Osteoblast (primary cell): ENCODE measurements around the gene SSR2. TPM values are rescaled to one million over a fixed set of nuclear protein-coding genes. Genes with fewer than 3 reads are reported as not detected.

ENCODE experiments used
- DNase-seq: peaks from one replicate; pipeline ENCODE4 v3.0.0; 2011; ENCODE audit warnings: low spot score, mixed read lengths; ENCODE audit not compliant: insufficient read length; ENCODE audit errors: missing footprints
- H2AFZ ChIP-seq: 2 replicates; pipeline ENCODE4 v1.6.0; 2011; ENCODE audit warnings: mild to moderate bottlenecking, low read length
- H3K27ac ChIP-seq: 2 replicates; pipeline ENCODE4 v1.5.1; 2011; ENCODE audit warnings: mild to moderate bottlenecking, low read depth, low read length, moderate library complexity
- H3K27me3 ChIP-seq: 2 replicates; pipeline ENCODE4 v1.6.0; 2012; ENCODE audit warnings: mild to moderate bottlenecking, control low read depth, inconsistent platforms, low read length, moderate library complexity; ENCODE audit not compliant: insufficient read depth
- H3K36me3 ChIP-seq: 2 replicates; pipeline ENCODE4 v1.5.1; 2011; ENCODE audit warnings: mild to moderate bottlenecking, low read length, control low read depth, moderate library complexity; ENCODE audit not compliant: insufficient read depth
- H3K4me1 ChIP-seq: 2 replicates; pipeline ENCODE4 v1.5.1; 2011; ENCODE audit warnings: mild to moderate bottlenecking, low read length, control low read depth, moderate library complexity; ENCODE audit not compliant: insufficient read depth
- H3K4me2 ChIP-seq: 2 replicates; pipeline ENCODE4 v1.6.0; 2011; ENCODE audit warnings: mild to moderate bottlenecking, low read length; ENCODE audit not compliant: insufficient read depth
- H3K4me3 ChIP-seq: fragments of 200-600 bp; sonication (generic); 3 replicates; pipeline ENCODE4 v1.5.1; 2012; ENCODE audit warnings: mild to moderate bottlenecking, low read length, inconsistent platforms; ENCODE audit not compliant: insufficient read depth
- H3K79me2 ChIP-seq: 2 replicates; pipeline ENCODE4 v1.6.0; 2012; ENCODE audit warnings: mild to moderate bottlenecking, low read length, control low read depth, inconsistent platforms; ENCODE audit not compliant: insufficient read depth
- H3K9me3 ChIP-seq: 2 replicates; pipeline ENCODE4 v1.5.1; 2011; ENCODE audit warnings: low read depth, low read length, control low read depth
- H4K20me1 ChIP-seq: 2 replicates; pipeline ENCODE4 v1.6.0; 2012; ENCODE audit warnings: mild to moderate bottlenecking, low read length, control low read depth; ENCODE audit not compliant: insufficient read depth
- total RNA-seq: library from RNA; depleted of rRNA; stranded (reverse); fragments of >200 nt; gene quantifications from 2 replicates; pipeline ENCODE4 v1.2.3, GENCODE V29; 2012
- TF ChIP-seq, protein P1 (sequence below): IDR thresholded peaks from 2 replicates; pipeline ENCODE4 v1.5.1; 2011; ENCODE audit warnings: mild to moderate bottlenecking, low read depth, low read length, moderate library complexity; ENCODE audit errors: extremely low read depth

SSR2 gene
- total RNA-seq, 1 donor, result 415 TPM

DNA sequence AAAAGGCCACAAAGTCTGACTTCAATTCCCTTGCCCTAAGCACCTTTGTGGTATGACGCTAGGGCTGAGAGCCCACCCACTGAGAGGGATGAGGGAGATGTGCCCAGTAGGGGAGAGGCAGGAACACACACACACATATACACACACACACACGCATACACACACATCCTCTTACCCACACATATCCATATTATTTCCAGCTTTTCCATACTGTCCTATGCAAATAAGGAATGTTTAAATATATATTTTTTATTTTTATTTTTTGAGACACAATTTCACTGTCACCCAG is 43.2 kb upstream of the SSR2 start:
- Histone ChIP-seq H3K4me1 (no peaks in the 10 kb centered on the region), H4K20me1 (no peaks in the 10 kb centered on the region), H3K27ac (no peak overlapping the region), H3K9me3 (no peaks in the 10 kb centered on the region), H2AFZ (no peak overlapping the region), H3K36me3 (no peaks in the 10 kb centered on the region), H3K4me2 (no peak overlapping the region), H3K79me2 (no peaks in the 10 kb centered on the region), H3K27me3 (no peaks in the 10 kb centered on the region), H3K4me3 (no peak overlapping the region)
- peak; percentile 34 for DNase-seq
- TF ChIP-seq, protein P1, sequence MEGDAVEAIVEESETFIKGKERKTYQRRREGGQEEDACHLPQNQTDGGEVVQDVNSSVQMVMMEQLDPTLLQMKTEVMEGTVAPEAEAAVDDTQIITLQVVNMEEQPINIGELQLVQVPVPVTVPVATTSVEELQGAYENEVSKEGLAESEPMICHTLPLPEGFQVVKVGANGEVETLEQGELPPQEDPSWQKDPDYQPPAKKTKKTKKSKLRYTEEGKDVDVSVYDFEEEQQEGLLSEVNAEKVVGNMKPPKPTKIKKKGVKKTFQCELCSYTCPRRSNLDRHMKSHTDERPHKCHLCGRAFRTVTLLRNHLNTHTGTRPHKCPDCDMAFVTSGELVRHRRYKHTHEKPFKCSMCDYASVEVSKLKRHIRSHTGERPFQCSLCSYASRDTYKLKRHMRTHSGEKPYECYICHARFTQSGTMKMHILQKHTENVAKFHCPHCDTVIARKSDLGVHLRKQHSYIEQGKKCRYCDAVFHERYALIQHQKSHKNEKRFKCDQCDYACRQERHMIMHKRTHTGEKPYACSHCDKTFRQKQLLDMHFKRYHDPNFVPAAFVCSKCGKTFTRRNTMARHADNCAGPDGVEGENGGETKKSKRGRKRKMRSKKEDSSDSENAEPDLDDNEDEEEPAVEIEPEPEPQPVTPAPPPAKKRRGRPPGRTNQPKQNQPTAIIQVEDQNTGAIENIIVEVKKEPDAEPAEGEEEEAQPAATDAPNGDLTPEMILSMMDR, result no peak

DNA sequence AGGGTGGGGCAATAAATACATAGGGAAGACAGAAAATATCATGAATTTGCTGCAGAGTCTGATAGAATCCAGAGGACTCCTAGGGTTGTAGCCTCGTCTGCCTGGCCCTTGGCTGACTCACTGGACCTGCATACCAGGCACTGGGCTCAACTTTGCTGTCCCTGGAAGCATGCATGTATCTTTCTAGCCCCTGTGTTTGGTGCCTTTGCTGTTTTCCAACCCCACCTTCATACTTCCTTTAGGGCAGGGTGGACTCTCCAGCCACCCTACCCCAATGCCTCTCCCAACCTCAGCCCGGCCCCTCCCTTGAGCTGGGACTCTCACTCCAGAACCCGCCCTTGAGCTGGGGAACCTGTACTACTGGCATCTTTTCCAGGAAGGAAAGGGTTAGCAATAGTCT is 41.4 kb upstream of the SSR2 start:
- TF ChIP-seq, protein P1, result no peak
- DNase-seq, result peak; percentile 87
- Histone ChIP-seq H3K4me3 (no peak overlapping the region), H3K9me3 (no peaks in the 10 kb centered on the region), H3K36me3 (peaks cover 9% of the 10 kb centered on the region), H3K4me1 (no peaks in the 10 kb centered on the region), H4K20me1 (no peaks in the 10 kb centered on the region), H3K4me2 (no peak overlapping the region), H3K27ac (no peak overlapping the region), H2AFZ (no peak overlapping the region), H3K79me2 (no peaks in the 10 kb centered on the region), H3K27me3 (no peaks in the 10 kb centered on the region)

DNA sequence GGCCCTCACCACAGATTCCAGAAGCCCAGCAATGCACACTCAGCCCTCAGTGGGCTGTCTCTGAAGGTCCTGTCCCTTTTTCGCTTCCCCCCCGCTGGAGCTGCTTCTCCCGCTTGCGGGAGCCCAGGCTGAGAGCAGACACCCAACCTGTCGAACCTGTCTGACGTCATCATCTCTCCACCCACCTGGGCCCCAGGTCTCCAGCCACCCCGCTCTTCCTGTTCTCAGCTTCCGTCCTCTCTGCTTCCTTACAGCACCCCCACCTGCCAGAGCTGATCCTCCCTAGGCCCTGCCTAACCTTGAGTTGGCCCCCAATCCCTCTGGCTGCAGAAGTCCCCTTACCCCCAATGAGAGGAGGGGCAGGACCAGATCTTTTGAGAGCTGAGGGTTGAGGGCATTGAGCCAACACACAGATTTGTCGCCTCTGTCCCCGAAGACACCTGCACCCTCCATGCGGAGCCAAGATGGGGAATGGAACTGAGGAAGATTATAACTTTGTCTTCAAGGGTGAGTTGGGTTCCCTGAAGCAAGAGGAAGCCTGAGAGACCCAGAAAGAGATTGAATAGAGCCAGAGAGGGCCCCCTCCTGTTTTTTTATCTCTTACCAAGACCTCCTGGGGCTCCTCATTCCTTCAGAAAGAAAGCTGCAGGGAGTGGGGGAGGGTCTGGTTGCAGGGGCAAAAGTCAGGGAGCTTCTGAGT is 40.3 kb upstream of the SSR2 start, which contains the start of gene RAB25:
Gene RAB25 (plus strand): TSS at position 224 of the 700 bp plus-strand sequence. CDS start 241 bp downstream, at position 465.
- H3K9me3 ChIP-seq, result no peaks in the 10 kb centered on the region
- no peak within 1 kb of the TSS for H3K27ac ChIP-seq
- DNase-seq, result peak; percentile 27
- no peak within 1 kb of the TSS for H3K4me3 ChIP-seq
- H3K4me1 ChIP-seq, result no peaks in the 10 kb centered on the region
- TF ChIP-seq, protein P1, result no peak
- H3K27me3 ChIP-seq, result no peaks in the 10 kb centered on the region
- H4K20me1 ChIP-seq, result no peaks in the 10 kb centered on the region
- peaks cover 9% of the 10 kb centered on the region for H3K36me3 ChIP-seq
- no peak within 1 kb of the TSS for H2AFZ ChIP-seq
- no peak within 1 kb of the TSS for H3K4me2 ChIP-seq
- H3K79me2 ChIP-seq, result no peaks in the 10 kb centered on the region

DNA sequence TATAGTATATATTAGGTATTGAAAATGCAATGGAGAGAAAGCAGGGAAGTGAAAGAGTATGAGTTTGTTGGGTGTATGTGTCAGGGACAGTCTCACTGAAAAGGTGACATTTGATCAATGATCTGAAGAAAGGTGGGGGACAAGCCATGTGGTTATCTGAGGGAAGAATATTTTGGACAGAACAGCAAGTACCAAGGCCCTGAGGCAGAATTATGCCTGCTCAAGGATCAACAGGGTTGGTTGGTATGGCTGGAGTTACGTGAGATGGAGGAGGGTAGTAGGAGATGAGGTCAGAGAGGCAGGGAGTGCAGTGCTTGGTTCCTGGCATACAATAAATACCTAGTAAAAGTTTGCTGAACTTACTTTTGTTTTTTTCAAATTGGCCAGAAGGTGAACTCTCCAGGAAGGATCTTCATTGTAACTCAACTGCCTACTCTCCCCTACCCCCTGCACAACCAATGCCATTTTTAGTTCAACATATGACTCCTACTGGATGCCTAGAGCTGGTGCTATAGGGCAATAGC is 35.6 kb upstream of the SSR2 start:
- peak overlapping the region; percentile 13 for H3K4me2 ChIP-seq
- peaks cover 10% of the 10 kb centered on the region for H3K36me3 ChIP-seq
- H3K27ac ChIP-seq, result no peak overlapping the region
- peaks cover 10% of the 10 kb centered on the region for H4K20me1 ChIP-seq
- no peak overlapping the region for H3K4me3 ChIP-seq
- H3K79me2 ChIP-seq, result peaks cover 31% of the 10 kb centered on the region
- peaks cover 19% of the 10 kb centered on the region for H3K4me1 ChIP-seq
- TF ChIP-seq, protein P1, result no peak
- no peaks in the 10 kb centered on the region for H3K9me3 ChIP-seq
- peak; percentile 75 for DNase-seq
- no peak overlapping the region for H2AFZ ChIP-seq
- H3K27me3 ChIP-seq, result no peaks in the 10 kb centered on the region
